VCaP (cell line): Measurements from ENCODE around the gene JMJD1C.

Source experiments
- H3K27ac ChIP-seq: fragments of 450-650 bp; 2 replicates; pipeline ENCODE4 v1.5.1; 2017
- TF ChIP-seq, protein P1 (sequence below): fragments of 450-650 bp; conservative IDR thresholded peaks from 2 replicates; pipeline ENCODE4 v1.5.1; 2017; ENCODE audit warnings: mild to moderate bottlenecking, moderate library complexity

The JMJD1C gene

DNA sequence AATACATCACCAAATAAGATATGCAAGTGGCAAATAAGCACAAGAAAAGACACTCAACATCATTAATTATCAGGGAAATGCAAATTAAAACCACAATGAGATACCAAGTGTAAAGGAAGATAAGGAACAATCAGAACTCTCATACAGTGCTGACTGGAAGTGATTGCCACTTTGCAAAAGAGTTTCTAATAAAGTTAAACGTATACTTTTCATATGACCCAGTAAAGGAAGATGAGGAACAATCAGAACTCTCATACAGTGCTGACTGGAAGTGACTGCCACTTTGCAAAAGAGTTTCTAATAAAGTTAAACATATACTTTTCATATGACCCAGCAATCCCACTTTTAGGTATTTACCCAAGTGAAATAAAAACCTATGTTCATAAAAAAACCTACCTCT, 12.2 kb upstream of the JMJD1C start:
- H3K27ac ChIP-seq = no peak overlapping the region
- TF ChIP-seq, protein P1, sequence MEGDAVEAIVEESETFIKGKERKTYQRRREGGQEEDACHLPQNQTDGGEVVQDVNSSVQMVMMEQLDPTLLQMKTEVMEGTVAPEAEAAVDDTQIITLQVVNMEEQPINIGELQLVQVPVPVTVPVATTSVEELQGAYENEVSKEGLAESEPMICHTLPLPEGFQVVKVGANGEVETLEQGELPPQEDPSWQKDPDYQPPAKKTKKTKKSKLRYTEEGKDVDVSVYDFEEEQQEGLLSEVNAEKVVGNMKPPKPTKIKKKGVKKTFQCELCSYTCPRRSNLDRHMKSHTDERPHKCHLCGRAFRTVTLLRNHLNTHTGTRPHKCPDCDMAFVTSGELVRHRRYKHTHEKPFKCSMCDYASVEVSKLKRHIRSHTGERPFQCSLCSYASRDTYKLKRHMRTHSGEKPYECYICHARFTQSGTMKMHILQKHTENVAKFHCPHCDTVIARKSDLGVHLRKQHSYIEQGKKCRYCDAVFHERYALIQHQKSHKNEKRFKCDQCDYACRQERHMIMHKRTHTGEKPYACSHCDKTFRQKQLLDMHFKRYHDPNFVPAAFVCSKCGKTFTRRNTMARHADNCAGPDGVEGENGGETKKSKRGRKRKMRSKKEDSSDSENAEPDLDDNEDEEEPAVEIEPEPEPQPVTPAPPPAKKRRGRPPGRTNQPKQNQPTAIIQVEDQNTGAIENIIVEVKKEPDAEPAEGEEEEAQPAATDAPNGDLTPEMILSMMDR = no peak

DNA sequence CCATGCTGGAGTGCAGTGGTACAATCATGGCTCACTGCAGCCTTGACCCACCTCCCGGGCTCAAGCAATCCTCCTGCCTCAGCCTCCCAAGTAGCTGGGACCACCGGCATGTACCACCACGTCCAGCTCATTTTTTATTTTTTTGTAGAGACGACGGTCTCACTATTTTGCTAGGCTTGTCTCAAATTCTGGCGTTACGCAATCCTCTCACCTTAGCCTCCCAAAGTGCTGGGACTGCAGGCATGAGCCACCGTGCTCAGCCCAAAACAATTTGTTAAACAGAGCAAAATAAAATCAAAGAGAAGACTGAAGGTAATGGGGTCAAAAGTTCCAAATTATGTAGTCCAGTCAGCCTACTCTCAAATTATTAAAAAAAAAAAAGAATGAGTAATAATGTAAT, 8.7 kb upstream of the JMJD1C start:
- TF ChIP-seq, protein P1 = no peak
- no peak overlapping the region for H3K27ac ChIP-seq

DNA sequence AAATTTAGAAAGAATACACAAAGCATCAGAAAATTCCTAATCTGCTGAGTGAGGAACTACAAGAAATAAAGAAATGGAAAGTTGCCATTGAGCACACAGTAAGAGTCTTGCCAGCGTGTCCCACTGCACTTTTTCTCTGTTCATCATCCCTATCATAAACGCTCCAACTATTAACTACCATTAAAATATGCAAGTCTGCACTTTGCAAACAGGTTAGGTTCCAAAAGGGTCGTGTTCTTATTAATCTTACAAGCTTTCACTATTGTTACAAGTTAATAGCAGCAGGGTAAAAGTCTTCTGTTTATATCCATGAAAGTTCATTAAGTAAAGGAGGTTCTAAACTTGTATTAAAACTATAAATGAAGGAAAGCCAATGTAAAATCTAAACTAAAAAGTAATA, 5.2 kb upstream of the JMJD1C start:
- no peak overlapping the region for H3K27ac ChIP-seq
- TF ChIP-seq, protein P1 = no peak

DNA sequence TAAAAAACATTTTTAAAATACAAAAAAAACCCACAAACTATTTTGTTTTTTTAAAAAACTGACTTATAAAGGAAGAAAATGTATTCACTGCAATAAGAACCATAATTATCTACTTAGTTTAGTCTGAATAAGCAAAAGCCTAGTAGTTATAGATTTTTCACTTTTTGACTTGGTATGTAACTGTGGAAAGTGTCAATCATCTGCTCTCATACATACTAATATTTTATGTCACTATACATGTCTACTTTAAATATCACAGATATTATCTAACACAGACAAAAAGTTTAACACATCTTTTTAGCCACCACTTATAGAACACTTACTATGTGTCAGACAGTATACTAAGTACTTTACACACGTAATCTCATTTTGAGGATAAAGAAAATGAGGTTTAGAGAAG, 3.2 kb upstream of the JMJD1C start:
- no peak overlapping the region for H3K27ac ChIP-seq
- TF ChIP-seq, protein P1 = no peak

DNA sequence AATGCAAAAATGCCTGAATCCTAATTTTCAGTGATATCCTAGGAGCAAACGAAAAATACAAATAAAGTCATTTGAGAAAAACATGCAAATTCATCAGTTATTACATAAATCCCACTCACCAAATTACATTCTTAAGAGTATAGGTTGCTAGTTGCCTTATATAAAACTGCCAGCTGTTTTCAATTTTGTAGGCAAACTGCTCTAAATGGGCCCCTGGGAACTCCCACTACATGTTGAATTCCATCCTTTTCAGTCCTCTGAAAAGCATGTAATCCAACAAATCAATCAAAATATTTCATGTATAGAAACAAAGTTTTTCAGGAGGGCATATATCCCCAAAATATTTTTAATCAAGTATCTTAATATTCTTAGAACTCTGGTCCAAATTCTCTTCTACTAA, 2.1 kb upstream of the JMJD1C start:
- TF ChIP-seq, protein P1 = no peak
- peak overlapping the region; percentile 94 for H3K27ac ChIP-seq

DNA sequence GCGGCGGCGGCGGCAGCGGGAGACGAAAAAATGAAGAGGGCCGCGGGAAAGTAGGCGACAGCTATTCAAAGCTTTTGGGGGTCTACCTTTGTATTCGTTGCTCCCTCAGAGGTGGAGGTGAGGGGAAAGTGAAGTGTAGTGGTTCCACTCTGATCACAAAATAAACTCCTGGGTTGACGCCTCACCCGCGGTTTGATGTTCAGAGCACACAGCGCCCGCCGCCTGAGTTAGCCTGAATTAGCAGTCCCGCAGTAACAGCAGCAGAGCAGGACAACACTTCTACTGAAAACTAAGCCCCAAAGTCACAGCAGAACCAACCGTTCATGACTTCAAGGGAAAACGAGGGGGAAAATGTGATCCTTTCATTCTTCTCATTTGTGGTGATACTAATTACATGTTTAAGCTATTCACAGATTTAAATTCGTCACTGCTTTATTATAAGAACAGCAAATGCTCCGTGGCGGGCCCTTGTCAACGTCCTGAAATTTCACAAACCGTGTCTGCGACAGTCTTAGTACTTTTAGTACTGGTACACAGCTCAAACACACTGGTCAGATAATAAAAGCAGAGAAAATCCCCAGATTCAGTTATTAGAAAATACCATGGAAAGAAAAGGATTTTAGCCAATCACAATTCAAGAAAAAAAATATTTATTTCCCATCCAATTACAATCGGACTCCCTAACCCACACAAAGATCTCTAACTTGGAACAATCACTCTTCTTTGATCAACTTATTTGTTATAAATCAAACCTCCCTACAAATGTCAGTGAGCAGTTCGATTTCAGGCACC, 563 bp upstream of the JMJD1C start:
- TF ChIP-seq, protein P1 = no peak
- H3K27ac ChIP-seq = peak overlapping the region; percentile 94

GRCh38 chr10:63464402-63465292, 1.1 kb downstream of the JMJD1C start:
- TF ChIP-seq, protein P1 = no peak
- H3K27ac ChIP-seq = peak overlapping the region; percentile 94
